ENCODE measurements around the gene TSSK2.

TSSK2 gene

GRCh38 chr22:19124377-19124776, 6.7 kb upstream of the TSSK2 start:
- no peak for DNase-seq (ENCODE audit: extremely low read depth, low read depth)
- no peak overlapping the region for H3K4me3 ChIP-seq (replicated peaks; ENCODE audit: low read depth, low read length)
- TF ChIP-seq, protein P1, sequence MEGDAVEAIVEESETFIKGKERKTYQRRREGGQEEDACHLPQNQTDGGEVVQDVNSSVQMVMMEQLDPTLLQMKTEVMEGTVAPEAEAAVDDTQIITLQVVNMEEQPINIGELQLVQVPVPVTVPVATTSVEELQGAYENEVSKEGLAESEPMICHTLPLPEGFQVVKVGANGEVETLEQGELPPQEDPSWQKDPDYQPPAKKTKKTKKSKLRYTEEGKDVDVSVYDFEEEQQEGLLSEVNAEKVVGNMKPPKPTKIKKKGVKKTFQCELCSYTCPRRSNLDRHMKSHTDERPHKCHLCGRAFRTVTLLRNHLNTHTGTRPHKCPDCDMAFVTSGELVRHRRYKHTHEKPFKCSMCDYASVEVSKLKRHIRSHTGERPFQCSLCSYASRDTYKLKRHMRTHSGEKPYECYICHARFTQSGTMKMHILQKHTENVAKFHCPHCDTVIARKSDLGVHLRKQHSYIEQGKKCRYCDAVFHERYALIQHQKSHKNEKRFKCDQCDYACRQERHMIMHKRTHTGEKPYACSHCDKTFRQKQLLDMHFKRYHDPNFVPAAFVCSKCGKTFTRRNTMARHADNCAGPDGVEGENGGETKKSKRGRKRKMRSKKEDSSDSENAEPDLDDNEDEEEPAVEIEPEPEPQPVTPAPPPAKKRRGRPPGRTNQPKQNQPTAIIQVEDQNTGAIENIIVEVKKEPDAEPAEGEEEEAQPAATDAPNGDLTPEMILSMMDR (IDR thresholded peaks at IDR 0.05; ENCODE audit: low read depth, low read length, missing control alignments) = no peak

DNA sequence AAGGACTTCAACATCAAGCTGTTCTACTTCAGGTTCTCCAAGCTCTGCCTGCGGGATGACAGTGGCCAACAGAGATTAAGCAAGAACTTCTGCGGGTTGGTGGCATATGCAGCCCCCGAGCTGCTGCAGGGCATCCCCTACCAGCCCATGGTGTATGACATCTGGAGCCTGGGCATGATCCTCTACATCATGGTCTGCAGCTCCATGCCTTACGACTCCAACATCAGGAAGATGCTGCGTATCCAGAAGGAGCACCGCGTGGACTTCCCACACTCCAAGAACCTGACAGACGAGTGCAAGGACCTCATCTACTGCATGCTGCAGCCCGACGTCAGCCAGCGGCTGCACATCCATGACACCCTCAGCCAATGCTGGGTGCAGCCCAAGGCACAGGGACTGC, 6.1 kb upstream of the TSSK2 start:
- TF ChIP-seq, protein P1 (IDR thresholded peaks at IDR 0.05; ENCODE audit: low read depth, low read length, missing control alignments) = no peak
- DNase-seq (ENCODE audit: extremely low read depth, low read depth) = no peak
- no peak overlapping the region for H3K4me3 ChIP-seq (replicated peaks; ENCODE audit: low read depth, low read length)

GRCh38 chr22:19125474-19126308, 5.4 kb upstream of the TSSK2 start:
- TF ChIP-seq, protein P1 (IDR thresholded peaks at IDR 0.05; ENCODE audit: low read depth, low read length, missing control alignments) = no peak
- DNase-seq (ENCODE audit: extremely low read depth, low read depth) = no peak
- no peak overlapping the region for H3K4me3 ChIP-seq (replicated peaks; ENCODE audit: low read depth, low read length)

GRCh38 chr22:19126309-19127273, 4.5 kb upstream of the TSSK2 start:
- TF ChIP-seq, protein P1 (IDR thresholded peaks at IDR 0.05; ENCODE audit: low read depth, low read length, missing control alignments) = no peak
- DNase-seq (ENCODE audit: extremely low read depth, low read depth) = no peak
- no peak overlapping the region for H3K4me3 ChIP-seq (replicated peaks; ENCODE audit: low read depth, low read length)

- no peak for DNase-seq (ENCODE audit: extremely low read depth, low read depth)
- no peak overlapping the region for H3K4me3 ChIP-seq (replicated peaks; ENCODE audit: low read depth, low read length)
- TF ChIP-seq, protein P1 (IDR thresholded peaks at IDR 0.05; ENCODE audit: low read depth, low read length, missing control alignments) = no peak
Measured at GRCh38 chr22:19127329-19128008, 3.6 kb upstream of the TSSK2 start.

GRCh38 chr22:19128009-19128401, 3.1 kb upstream of the TSSK2 start:
- TF ChIP-seq, protein P1 (IDR thresholded peaks at IDR 0.05; ENCODE audit: low read depth, low read length, missing control alignments) = no peak
- no peak overlapping the region for H3K4me3 ChIP-seq (replicated peaks; ENCODE audit: low read depth, low read length)
- DNase-seq (ENCODE audit: extremely low read depth, low read depth) = no peak
